Gastrocnemius medialis (tissue), 4 donors: ENCODE measurements around the gene RGL2.

Source experiments
- CTCF ChIP-seq, 5 experiments: fragments of 450-650 bp in 3 of 5; fragments of 200-600 bp in 2 of 5; sonication (generic) in 2 of 5; IDR thresholded peaks in 4 of 5; conservative IDR thresholded peaks in 1 of 5; 1 replicate in 4 of 5; 2 replicates in 1 of 5; pipeline ENCODE4 v1.5.1; 2016 to 2019; ENCODE audit warnings: antibody characterized with exemption in 5 of 5, mild to moderate bottlenecking in 3 of 5, moderate library complexity in 3 of 5
- POLR2A ChIP-seq, 2 donors: fragments of 450-650 bp; IDR thresholded peaks; one replicate each; pipeline ENCODE4 v1.6.1; 2017; ENCODE audit warnings: antibody characterized with exemption in 2 of 2, mild to moderate bottlenecking in 2 of 2, moderate library complexity in 2 of 2

DNA sequence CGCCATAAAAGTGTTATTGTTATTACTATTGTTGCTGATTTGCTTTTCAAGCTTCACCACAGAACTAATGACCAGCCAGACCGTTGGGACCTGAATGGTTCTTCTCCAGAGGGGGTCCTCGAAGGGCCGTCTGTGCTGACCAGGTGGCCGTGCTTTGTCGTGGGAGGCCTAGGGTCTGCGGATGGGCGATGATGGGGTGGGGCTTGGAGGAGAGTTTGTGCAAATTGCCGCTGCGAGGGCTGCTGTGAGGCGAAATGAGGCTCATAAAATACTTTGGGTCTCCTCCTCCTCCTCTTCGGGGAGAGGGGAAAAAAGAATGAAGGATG, 24.8 kb upstream of the RGL2 start:
- no peak for TF ChIP-seq CTCF (IDR thresholded peaks at IDR 0.05 in 4 of 5, conservative IDR thresholded peaks at IDR 0.05 in 1 of 5)
- no peak for TF ChIP-seq POLR2A (IDR thresholded peaks at IDR 0.05)
